H9 (cell line): ENCODE data around the gene SCUBE1. TPM values are rescaled to one million over a fixed set of nuclear protein-coding genes. Genes with fewer than 3 reads are reported as not detected.

Experiments
- DNase-seq: peaks from one replicate; pipeline ENCODE4 v3.0.0-alpha.2; 2017
- H2AFZ ChIP-seq: one replicate; pipeline ENCODE4 v1.6.1; 2013; ENCODE audit warnings: mild to moderate bottlenecking, low read length, control low read depth, moderate library complexity
- H2AK5ac ChIP-seq: 2 replicates; pipeline ENCODE4 v1.6.1; 2013; ENCODE audit warnings: low read length, control low read depth, mixed read lengths; ENCODE audit not compliant: insufficient read length
- H2BK120ac ChIP-seq: one replicate; pipeline ENCODE4 v1.6.1; 2013; ENCODE audit warnings: low read depth, mild to moderate bottlenecking, low read length, control low read depth, inconsistent platforms; ENCODE audit not compliant: poor library complexity, severe bottlenecking
- H2BK12ac ChIP-seq: 2 replicates; pipeline ENCODE4 v1.6.1; 2013; ENCODE audit warnings: low read length, control low read depth, mixed read lengths, low read depth; ENCODE audit not compliant: insufficient read length
- H2BK15ac ChIP-seq: 2 replicates; pipeline ENCODE4 v1.6.1; 2013; ENCODE audit warnings: low read depth, low read length, control low read depth
- H2BK20ac ChIP-seq: one replicate; pipeline ENCODE4 v1.6.1; 2013; ENCODE audit warnings: low read depth, mild to moderate bottlenecking, low read length, control low read depth, inconsistent platforms; ENCODE audit not compliant: poor library complexity, severe bottlenecking
- H2BK5ac ChIP-seq: 2 replicates; pipeline ENCODE4 v1.6.1; 2013; ENCODE audit warnings: low read length, control low read depth, mixed read lengths; ENCODE audit not compliant: insufficient read length
- H3K14ac ChIP-seq: 2 replicates; pipeline ENCODE4 v1.6.1; 2013; ENCODE audit warnings: low read length, control low read depth; ENCODE audit not compliant: insufficient read depth
- H3K18ac ChIP-seq: 2 replicates; pipeline ENCODE4 v1.6.1; 2013; ENCODE audit warnings: low read depth, mild to moderate bottlenecking, mixed read lengths, low read length, control low read depth; ENCODE audit not compliant: insufficient read length
- H3K23ac ChIP-seq: 2 replicates; pipeline ENCODE4 v1.6.1; 2013; ENCODE audit warnings: low read length, control low read depth, mixed read lengths, low read depth; ENCODE audit not compliant: insufficient read length
- H3K23me2 ChIP-seq: 2 replicates; pipeline ENCODE4 v1.6.1; 2013; ENCODE audit warnings: low read depth, mild to moderate bottlenecking, mixed read lengths, low read length, control low read depth; ENCODE audit not compliant: insufficient read length, poor library complexity, severe bottlenecking
- H3K27ac ChIP-seq: 2 replicates; pipeline ENCODE4 v1.5.1; 2013; ENCODE audit warnings: low read length, control low read depth, mixed read lengths, low read depth; ENCODE audit not compliant: insufficient read length
- H3K27me3 ChIP-seq: 2 replicates; pipeline ENCODE4 v1.6.1; 2013; ENCODE audit warnings: low read length, control low read depth, inconsistent platforms; ENCODE audit not compliant: insufficient read depth
- H3K4ac ChIP-seq: 2 replicates; pipeline ENCODE4 v1.6.1; 2013; ENCODE audit warnings: low read depth, mild to moderate bottlenecking, control low read depth, inconsistent platforms, low read length, moderate library complexity
- H3K4me1 ChIP-seq: 2 replicates; pipeline ENCODE4 v1.6.1; 2013; ENCODE audit warnings: low read length, control low read depth, inconsistent platforms; ENCODE audit not compliant: insufficient read depth
- H3K4me2 ChIP-seq: 2 replicates; pipeline ENCODE4 v1.6.1; 2013; ENCODE audit warnings: low read length, control low read depth, mixed read lengths; ENCODE audit not compliant: insufficient read length, insufficient read depth
- H3K56ac ChIP-seq: 2 replicates; pipeline ENCODE4 v1.6.1; 2013; ENCODE audit warnings: low read depth, mild to moderate bottlenecking, mixed read lengths, low read length, control low read depth; ENCODE audit not compliant: insufficient read length
- H3K79me1 ChIP-seq: 2 replicates; pipeline ENCODE4 v1.6.1; 2013; ENCODE audit warnings: low read depth, mild to moderate bottlenecking, moderate library complexity, low read length, control low read depth, inconsistent platforms; ENCODE audit not compliant: insufficient read depth, poor library complexity, severe bottlenecking
- H3K79me2 ChIP-seq: 2 replicates; pipeline ENCODE4 v1.6.1; 2013; ENCODE audit warnings: low read length, control low read depth, inconsistent platforms; ENCODE audit not compliant: insufficient read depth
- H3K9ac ChIP-seq: 2 replicates; pipeline ENCODE4 v1.6.1; 2013; ENCODE audit warnings: low read length, control low read depth, mixed read lengths; ENCODE audit not compliant: insufficient read length; ENCODE audit errors: extremely low read depth
- H3K9me3 ChIP-seq: one replicate; pipeline ENCODE4 v1.6.1; 2013; ENCODE audit warnings: low read depth, low read length, inconsistent platforms; ENCODE audit not compliant: control insufficient read depth
- H3T11ph ChIP-seq: one replicate; pipeline ENCODE4 v1.6.1; 2013; ENCODE audit warnings: mild to moderate bottlenecking, low read length, control low read depth, inconsistent platforms
- H4K20me1 ChIP-seq: one replicate; pipeline ENCODE4 v1.6.1; 2013; ENCODE audit not compliant: control insufficient read depth, insufficient read length, insufficient read depth
- H4K5ac ChIP-seq: 2 replicates; pipeline ENCODE4 v1.6.1; 2013; ENCODE audit warnings: low read depth, mild to moderate bottlenecking, mixed read lengths, low read length, control low read depth; ENCODE audit not compliant: insufficient read length
- H4K8ac ChIP-seq: replicated peaks from 2 replicates; pipeline ENCODE4 v1.6.1; 2013; ENCODE audit warnings: low read length, control low read depth, mixed read lengths, low read depth; ENCODE audit not compliant: insufficient read length
- H4K91ac ChIP-seq: 2 replicates; pipeline ENCODE4 v1.6.1; 2013; ENCODE audit warnings: low read depth, mild to moderate bottlenecking, moderate library complexity, mixed read lengths, low read length, control low read depth; ENCODE audit not compliant: insufficient read length
- H3K27ac Mint-ChIP-seq, 3 experiments: 2 replicates in 2 of 3; 3 replicates in 1 of 3; pipeline ENCODE4 v1.8.0; 2020 to 2021; ENCODE audit warnings: mixed read lengths in 3 of 3, mild to moderate bottlenecking in 1 of 3, moderate library complexity in 1 of 3
- H3K27me3 Mint-ChIP-seq: 2 replicates; pipeline ENCODE4 v1.8.0; 2021; ENCODE audit warnings: low read depth, mild to moderate bottlenecking, moderate library complexity, mixed read lengths
- H3K36me3 Mint-ChIP-seq, 3 experiments: 2 replicates in 2 of 3; 3 replicates in 1 of 3; pipeline ENCODE4 v1.8.0; 2020 to 2021; ENCODE audit warnings: low read depth in 3 of 3, mixed read lengths in 3 of 3; ENCODE audit not compliant: insufficient read depth in 1 of 3
- H3K4me1 Mint-ChIP-seq, 2 experiments: 2 replicates each; pipeline ENCODE4 v1.8.0; 2020; ENCODE audit warnings: mixed read lengths in 2 of 2
- H3K4me3 Mint-ChIP-seq, 2 experiments: 2 replicates in 1 of 2; 3 replicates in 1 of 2; pipeline ENCODE4 v1.8.0; 2020 to 2021; ENCODE audit warnings: mild to moderate bottlenecking in 2 of 2, mixed read lengths in 2 of 2, moderate library complexity in 1 of 2
- H3K9me3 Mint-ChIP-seq, 2 experiments: 2 replicates in 1 of 2; 3 replicates in 1 of 2; pipeline ENCODE4 v1.8.0; 2020; ENCODE audit warnings: mild to moderate bottlenecking in 2 of 2, mixed read lengths in 2 of 2, moderate library complexity in 1 of 2
- CTCF ChIP-seq: fragments of 200-600 bp; sonication (generic); conservative IDR thresholded peaks from 3 replicates; pipeline ENCODE4 v1.8.0; 2021; ENCODE audit warnings: antibody characterized with exemption, mild to moderate bottlenecking
- WGBS: extraction: QIAGEN DNeasy Blood & Tissue Kit; methylation state at CpG from one replicate; pipeline ENCODE4 v1.1.7; 2013; ENCODE audit warnings: missing lambda C conversion rate, low lambda C conversion rate, mixed read lengths; ENCODE audit not compliant: insufficient read length; ENCODE audit errors: extremely low coverage; 5-methylcytosine and 5-hydroxymethylcytosine counted together
- total RNA-seq: library from RNA; stranded (reverse); gene quantifications from 2 replicates; pipeline ENCODE4 v1.2.1, GENCODE V29; 2021

The SCUBE1 gene
- total RNA-seq, 1 experiment from 2014 or later = 1.2 TPM

- H3K18ac ChIP-seq = no peak overlapping the region
- H3K4ac ChIP-seq = no peak overlapping the region
- TF ChIP-seq CTCF = no peak
- H3K27ac Mint-ChIP-seq = peak overlapping the region in 2 of 3 experiments; percentile 81; a peak in 4 of 7 replicates
- no peak overlapping the region for H3K56ac ChIP-seq
- no peak overlapping the region for H3K4me2 ChIP-seq
- H4K5ac ChIP-seq = no peak overlapping the region
- DNase-seq = no peak
- H3K9ac ChIP-seq = no peak overlapping the region
- no peaks in the 10 kb centered on the region for H3K4me1 ChIP-seq
- no peaks in the 10 kb centered on the region for H4K20me1 ChIP-seq
- no peaks in the 10 kb centered on the region for H3K79me1 ChIP-seq
- H3K9me3 ChIP-seq = no peaks in the 10 kb centered on the region
- H2BK5ac ChIP-seq = no peak overlapping the region
- no peak overlapping the region for H2BK20ac ChIP-seq
- no peaks in the 10 kb centered on the region for H3K9me3 Mint-ChIP-seq
- H2BK12ac ChIP-seq = no peak overlapping the region
- H3K23ac ChIP-seq = no peak overlapping the region
- H3K4me1 Mint-ChIP-seq = peaks cover 0 to 3% of the 10 kb centered on the region in 2 experiments; a peak in 1 of 4 replicates
- H4K8ac ChIP-seq = no peak overlapping the region
- no peaks in the 10 kb centered on the region for H3K79me2 ChIP-seq
- H3K4me3 Mint-ChIP-seq = peak overlapping the region in 1 of 2 experiments; percentile 25; a peak in 1 of 5 replicates
- no peak overlapping the region for H2BK15ac ChIP-seq
- H3K23me2 ChIP-seq = no peaks in the 10 kb centered on the region
- no peaks in the 10 kb centered on the region; the same call in none of the 2 replicates for H3K27me3 Mint-ChIP-seq
- peaks cover 19 to 67% (median 57%) of the 10 kb centered on the region in 3 experiments; a peak in 6 of 7 replicates for H3K36me3 Mint-ChIP-seq
- WGBS = no CpG with 5 or more reads among the region's 25 CpGs
- no peak overlapping the region; the same call in 1 of the 2 replicates for H3K14ac ChIP-seq
- H3K27me3 ChIP-seq = no peaks in the 10 kb centered on the region
- H2AK5ac ChIP-seq = no peak overlapping the region
- no peak overlapping the region for H4K91ac ChIP-seq
- no peak overlapping the region for H3T11ph ChIP-seq
- no peak overlapping the region for H3K27ac ChIP-seq
- no peak overlapping the region for H2BK120ac ChIP-seq
- no peak overlapping the region for H2AFZ ChIP-seq
Measured at GRCh38 chr22:43168471-43169309, 174.5 kb downstream of the SCUBE1 start.
